ENCODE data around the gene PCTP.

Gene PCTP

GRCh38 chr17:55727920-55728319, 22.9 kb upstream of the PCTP start:
- DNase-seq (ENCODE audit: low spot score), result no peak

GRCh38 chr17:55728361-55728760, 22.5 kb upstream of the PCTP start:
- DNase-seq (ENCODE audit: low spot score), result no peak

DNA sequence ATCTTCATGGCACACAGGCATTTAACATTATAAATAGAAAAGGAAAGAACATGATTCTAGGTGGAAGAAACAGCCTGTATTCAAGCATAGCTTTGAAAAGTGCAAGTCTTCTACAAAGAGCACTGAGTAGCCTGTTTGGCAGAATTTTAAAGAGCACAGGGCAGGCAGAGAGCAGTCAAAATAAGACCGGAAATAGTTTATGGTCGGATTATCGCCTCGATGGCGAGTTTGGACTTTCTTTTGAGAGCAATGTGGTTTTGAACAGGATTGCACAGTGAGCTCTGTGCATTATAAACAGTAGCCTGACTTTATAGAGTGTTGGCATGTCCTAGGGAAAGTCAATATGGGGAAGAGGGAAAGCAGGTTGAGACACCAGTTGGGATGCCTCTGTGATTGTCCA, 22.0 kb upstream of the PCTP start:
- no peak for DNase-seq (ENCODE audit: low spot score)

- no peak for DNase-seq (ENCODE audit: low spot score)
These were observed 21.4 kb upstream of the PCTP start for GRCh38 chr17:55729484-55729883.

- no peak for DNase-seq (ENCODE audit: low spot score)
These were observed 20.5 kb upstream of the PCTP start for GRCh38 chr17:55730380-55730779.

DNA sequence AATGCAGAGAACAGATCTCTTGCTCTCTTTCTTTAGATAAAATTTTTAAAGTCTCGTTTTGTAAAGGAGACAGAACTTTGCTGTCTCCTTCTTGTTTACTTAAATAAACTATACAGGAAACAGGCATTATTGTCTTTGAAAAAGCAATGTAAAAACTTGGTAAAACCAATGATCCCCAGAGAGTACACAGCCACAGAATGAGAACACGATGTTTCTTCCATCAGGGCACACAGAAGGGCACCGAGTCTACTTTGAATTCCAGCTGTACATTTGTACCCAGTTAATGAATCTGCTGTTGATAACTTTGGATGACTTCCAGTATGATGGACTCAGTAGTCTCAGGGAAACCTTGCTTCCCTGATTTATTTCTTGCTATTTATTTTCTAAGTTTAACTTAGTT, 20.0 kb upstream of the PCTP start:
- DNase-seq (ENCODE audit: low spot score), result no peak

GRCh38 chr17:55731586-55732250, 19.1 kb upstream of the PCTP start:
- peak; percentile 33 for DNase-seq (ENCODE audit: low spot score)

DNA sequence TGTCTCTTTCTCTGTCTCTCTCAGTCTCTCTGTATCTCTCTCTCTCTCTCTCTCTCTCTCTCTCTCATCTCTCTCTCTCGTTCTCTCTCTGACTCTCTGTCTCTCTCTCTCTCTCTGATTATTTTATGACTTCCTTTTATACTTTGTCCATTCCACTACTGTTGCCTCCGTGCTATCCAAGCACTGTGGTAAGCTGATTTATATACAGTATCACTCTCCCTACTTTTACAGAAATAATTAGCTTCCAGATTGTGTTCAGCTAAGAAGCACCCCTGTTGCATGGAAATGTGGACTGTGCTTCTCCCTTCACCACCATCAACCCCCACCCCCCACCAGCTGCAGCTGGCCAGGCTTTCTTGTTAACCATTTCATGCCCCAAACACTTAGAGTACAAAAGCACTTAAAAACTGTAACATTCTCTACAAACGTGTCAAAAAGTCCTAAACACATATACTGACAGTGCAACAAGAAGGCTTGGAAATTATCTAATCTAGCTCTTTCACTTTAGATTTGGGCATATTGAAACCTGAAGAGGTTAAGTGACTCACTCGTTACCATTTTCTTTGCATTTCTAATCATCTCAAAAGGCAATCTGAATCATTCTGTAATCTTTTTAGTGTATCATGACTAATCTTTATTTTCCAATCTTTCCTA, 16.6 kb upstream of the PCTP start:
- no peak for DNase-seq (ENCODE audit: low spot score)

DNA sequence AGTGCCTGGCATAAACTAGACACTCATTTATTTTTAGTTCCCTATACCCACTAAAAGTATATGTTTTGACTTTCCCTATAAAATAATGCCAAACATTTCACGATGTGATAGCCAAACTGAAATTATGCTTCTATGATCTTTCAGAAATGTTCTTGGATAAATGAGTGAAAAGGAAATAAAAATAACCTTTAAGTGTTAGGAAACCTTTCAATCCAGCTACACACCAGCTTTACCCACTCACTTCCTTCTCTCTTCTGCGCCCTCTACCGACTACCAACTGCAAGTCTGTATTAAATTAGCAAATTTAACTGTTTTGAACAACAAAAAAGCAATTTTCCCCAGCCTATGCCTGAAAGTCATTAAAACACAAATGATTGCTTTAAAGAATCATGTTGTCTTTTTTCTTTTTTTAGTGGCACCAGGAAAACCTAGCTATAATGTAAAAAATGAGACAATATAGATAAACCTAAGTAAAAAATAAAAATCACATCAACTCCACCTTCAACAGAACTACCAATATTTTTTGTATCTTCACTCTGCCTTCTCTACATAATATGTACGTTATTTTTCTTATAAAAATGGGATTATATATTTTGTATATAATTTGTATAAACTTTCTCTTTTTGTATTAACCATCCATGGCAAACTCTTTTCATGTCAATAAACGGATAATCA, 15.0 kb upstream of the PCTP start:
- DNase-seq (ENCODE audit: low spot score), result peak; percentile 48

GRCh38 chr17:55737976-55738501, 12.8 kb upstream of the PCTP start:
- no peak for DNase-seq (ENCODE audit: low spot score)

- DNase-seq (ENCODE audit: low spot score), result no peak
These were observed 10.1 kb upstream of the PCTP start for GRCh38 chr17:55740511-55741355.

DNA sequence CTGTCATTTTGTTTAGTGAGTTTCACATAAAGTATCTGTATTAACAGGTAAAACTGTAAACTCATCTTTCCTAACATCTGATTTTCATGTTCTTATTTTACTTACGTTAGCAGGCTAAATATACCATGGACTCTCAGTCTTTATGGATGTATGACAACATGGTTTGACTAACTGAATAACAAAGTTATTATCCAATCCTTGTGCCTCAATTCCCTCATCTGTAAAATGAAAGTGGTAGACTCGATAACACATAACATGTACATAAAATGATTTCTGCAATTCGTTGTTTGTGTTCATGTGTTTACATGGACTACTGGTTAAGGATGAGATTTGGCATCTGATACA, 9.5 kb upstream of the PCTP start:
- no peak for DNase-seq (ENCODE audit: low spot score)

GRCh38 chr17:55742272-55743102, 8.4 kb upstream of the PCTP start:
- DNase-seq (ENCODE audit: low spot score), result no peak

- no peak for DNase-seq (ENCODE audit: low spot score)
These were observed 7.7 kb upstream of the PCTP start for GRCh38 chr17:55743103-55743679.

GRCh38 chr17:55745258-55745657, 5.6 kb upstream of the PCTP start:
- no peak for DNase-seq (ENCODE audit: low spot score)

DNA sequence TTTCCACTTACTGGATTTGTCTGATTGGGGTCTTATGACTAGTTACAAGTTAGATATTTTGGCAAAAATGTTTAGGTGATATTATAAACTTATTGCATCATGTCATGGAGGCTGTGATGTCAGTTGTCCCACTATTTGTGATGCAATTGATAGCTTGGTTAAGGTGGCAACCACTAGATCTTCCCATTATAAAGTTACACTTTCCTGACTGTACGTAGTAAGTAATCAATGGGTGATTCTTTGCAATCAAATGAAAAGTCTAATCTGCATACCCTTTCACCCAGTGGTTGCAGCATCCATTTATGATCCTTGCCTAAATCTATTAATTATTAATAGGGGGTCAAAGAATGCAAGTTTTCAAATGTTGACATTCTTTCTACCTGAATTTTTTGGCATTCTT, 4.4 kb upstream of the PCTP start:
- DNase-seq (ENCODE audit: low spot score), result no peak

GRCh38 chr17:55747209-55747608, 3.6 kb upstream of the PCTP start:
- DNase-seq (ENCODE audit: low spot score), result no peak

GRCh38 chr17:55748841-55749240, 2.0 kb upstream of the PCTP start:
- DNase-seq (ENCODE audit: low spot score), result no peak

DNA sequence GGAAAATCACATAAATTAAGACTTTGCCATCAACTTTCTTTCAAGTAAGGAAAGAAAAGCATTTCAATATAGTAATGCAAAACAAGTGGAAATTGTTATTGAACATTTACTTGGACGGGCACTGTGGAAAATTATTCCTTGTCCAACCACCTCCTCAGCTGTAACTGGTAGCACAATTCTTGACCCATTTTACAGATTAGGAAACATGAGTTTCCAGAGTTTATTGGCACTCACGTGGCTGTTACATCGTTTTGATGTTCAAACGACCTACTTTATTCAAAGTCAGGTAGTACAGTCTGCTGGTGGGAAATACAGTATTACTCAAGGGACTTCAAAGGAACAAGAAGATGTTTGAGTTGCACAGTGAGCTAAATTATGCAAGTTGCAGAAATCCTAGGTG, 866 bp upstream of the PCTP start:
- no peak for DNase-seq (ENCODE audit: low spot score)

GRCh38 chr17:55751720-55752250, 934 bp downstream of the PCTP start:
- no peak for DNase-seq (ENCODE audit: low spot score)

- no peak for DNase-seq (ENCODE audit: low spot score)
These were observed 5.8 kb downstream of the PCTP start for GRCh38 chr17:55756689-55757088.
